ENCODE measurements around the gene C20orf141.
"Not testable (repeated sequence)": the region's sequence is repeated elsewhere in the genome, so short reads cannot be mapped to it uniquely, and the experiment has no call there.

Gene C20orf141

DNA sequence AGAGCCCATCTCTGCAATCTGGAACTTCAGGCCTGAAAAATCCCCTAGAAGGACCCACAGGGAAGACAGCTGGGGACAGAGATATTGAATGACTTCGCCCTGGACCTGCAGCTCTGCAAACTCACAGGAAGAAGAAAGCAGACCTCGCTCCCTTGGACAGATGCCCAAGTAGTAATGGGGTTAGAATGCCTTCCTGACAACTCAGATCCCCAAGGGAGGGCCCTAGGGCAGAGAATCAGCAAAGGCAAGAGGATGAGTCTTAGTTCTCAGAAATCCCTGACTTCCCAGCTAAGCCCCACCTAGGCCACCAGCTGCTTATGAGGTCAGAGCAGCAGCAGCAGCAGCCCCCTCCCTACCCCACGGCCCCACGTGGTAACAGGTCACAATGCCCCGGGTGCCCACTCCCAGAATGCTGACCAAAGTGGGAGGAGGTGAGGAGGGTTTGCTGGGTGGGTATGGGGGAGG, at the start of gene C20orf141:
Gene C20orf141 (plus strand): TSS at position 401 of the 465 bp plus-strand sequence. CDS start 198 bp downstream, outside the sequence.
- DNase-seq (ENCODE audit: low read depth in 2 of 3, low spot score in 1 of 3) = no peak

DNA sequence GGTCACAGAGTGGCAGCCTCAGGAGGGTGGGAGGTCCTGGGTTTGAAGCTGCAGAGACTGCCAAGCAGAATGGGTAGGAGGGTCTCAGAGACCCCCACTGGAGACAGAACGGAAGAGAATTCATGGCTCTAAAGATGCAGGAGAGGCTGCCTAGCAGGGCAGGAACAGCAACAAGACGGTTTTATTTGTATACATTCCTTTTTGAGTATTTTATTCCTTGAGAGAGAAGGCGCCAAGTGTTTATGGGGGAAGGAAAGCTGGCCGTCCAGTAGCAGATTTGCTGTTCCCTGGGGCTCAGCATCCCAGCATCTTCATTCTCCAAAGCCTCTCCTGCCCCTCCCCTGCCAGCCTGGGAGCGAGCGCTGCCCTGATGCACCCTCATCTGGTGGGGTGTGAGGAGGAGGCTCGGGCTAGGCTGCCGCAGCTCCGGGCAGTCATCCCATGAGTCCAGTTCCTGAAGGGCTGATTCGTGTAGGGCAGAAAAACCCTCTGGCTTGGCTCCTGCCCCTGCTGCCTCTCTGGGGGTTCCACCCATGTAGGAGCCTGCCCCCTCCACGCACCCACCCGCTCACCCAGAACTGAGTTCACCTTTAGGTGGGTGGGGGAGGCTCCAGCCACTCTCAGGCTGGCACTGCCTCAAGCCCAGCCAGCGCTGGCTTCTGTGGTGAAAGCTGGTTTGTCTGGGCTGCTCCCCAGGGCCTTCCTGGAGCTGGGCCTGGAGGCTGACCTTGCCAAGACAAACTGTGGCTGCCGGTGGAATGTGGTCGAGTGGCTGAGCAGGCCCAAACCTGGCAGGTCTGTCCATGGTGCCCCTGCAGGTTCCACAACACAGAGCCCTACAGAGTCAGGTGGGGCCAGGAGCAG, 46.8 kb upstream of the C20orf141 start:
- no peak for DNase-seq (ENCODE audit: low read depth in 2 of 3, low spot score in 1 of 3)

- DNase-seq (ENCODE audit: low read depth in 2 of 3, low spot score in 1 of 3) = no peak
Measured at GRCh38 chr20:2768632-2769015, 46.2 kb upstream of the C20orf141 start.

GRCh38 chr20:2770091-2770490, 44.7 kb upstream of the C20orf141 start:
- not testable (repeated sequence) for DNase-seq (ENCODE audit: low read depth in 2 of 3, low spot score in 1 of 3)

DNA sequence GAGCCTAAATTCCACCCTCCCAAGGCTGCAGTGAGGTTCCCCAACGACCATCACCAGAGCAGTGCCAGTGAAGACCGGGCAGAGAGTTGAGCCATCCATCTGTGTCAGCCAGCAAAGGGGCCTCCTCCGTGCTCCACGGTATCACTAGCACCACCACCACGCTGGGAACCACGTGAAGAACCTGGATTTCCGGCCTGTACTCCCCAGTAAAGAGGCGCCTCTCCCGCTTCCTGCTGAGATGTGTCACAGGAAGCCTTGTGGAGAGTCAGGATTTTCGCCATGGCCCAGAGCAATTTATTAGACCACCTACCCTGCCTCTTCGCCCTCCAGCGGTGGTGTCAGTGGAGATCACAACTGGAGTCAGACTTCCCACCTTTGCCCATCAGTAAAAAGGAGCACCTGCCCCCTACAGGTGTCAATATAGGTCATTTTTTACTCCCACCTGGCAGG, 43.1 kb upstream of the C20orf141 start:
- DNase-seq (ENCODE audit: low read depth in 2 of 3, low spot score in 1 of 3) = no peak

DNA sequence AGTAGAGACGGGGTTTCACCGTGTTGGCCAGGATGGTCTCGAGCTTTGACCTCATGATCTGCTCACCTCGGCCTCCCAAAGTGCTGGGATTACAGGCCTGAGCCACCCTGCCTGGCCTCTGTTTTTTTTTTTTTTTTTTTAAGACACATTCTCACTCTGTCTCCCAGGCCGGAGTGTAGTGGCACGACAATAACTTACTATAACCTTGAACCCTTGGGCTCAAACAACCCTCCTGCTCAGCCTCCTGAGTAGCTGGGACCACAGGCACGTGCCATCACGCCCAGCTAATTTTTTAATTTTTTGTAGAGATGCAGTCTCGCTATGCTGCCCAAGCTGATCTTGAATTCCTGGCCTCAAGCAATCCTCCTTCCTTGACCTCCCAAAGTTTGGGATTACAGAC, 41.0 kb upstream of the C20orf141 start:
- DNase-seq (ENCODE audit: low read depth in 2 of 3, low spot score in 1 of 3) = no peak

- DNase-seq (ENCODE audit: low read depth in 2 of 3, low spot score in 1 of 3) = no peak
Measured at GRCh38 chr20:2775139-2775538, 39.6 kb upstream of the C20orf141 start.

DNA sequence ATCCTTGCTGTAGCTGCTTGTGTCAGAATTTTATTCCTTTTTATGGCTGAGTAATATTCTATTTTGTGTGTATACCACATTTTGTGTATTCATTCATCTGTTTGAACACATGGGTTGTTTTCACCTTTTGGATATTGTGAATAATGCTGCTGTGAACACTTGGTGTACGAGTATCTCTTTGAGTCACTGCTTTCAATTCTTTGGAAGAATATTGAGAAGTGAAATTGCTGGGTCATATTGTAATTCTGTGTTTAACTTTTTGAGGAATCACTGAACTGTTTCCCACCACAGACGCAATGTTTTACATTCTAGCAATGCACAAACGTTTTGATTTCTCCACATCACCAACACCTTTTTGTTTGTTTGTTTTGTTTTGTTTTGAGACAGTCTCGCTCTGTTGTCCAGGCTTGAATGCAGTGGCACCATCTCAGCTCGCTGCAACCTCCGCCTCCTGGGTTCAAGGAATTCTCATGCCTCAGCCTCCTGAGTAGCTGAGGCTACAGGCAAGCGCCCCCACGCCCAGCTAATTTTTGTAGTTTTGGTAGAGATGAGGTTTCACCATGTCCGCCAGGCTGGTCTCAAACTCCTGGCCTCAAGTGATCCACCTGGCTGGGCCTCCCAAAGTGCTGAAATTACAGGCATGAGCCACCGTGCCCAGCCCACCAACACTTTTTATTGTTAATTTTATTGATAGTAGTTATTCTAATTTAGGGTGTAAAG, 36.0 kb upstream of the C20orf141 start:
- no peak for DNase-seq (ENCODE audit: low read depth in 2 of 3, low spot score in 1 of 3)

GRCh38 chr20:2780948-2781347, 33.8 kb upstream of the C20orf141 start:
- DNase-seq (ENCODE audit: low read depth in 2 of 3, low spot score in 1 of 3) = no peak

- DNase-seq (ENCODE audit: low read depth in 2 of 3, low spot score in 1 of 3) = no peak
Measured at GRCh38 chr20:2783908-2784566, 30.8 kb upstream of the C20orf141 start.

DNA sequence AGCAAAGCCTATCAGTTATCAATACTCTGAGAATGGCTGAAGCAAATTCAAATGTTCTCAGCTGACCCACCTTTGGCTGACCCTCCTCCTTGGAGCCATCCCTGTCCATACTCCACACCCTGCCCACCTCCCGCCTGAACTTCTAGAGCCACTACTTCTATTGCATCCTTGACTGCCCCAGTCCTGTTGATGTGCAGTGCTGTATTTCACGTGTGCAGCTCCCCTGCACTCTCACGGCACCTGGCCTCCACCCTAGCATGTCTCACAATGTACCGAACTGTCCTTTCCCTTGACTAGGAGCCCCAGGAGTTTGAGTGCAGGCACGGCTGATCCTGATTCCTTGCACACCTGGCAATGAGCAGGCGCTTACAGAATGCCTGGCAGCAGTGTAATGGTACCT, 21.3 kb upstream of the C20orf141 start:
- DNase-seq (ENCODE audit: low read depth in 2 of 3, low spot score in 1 of 3) = no peak

DNA sequence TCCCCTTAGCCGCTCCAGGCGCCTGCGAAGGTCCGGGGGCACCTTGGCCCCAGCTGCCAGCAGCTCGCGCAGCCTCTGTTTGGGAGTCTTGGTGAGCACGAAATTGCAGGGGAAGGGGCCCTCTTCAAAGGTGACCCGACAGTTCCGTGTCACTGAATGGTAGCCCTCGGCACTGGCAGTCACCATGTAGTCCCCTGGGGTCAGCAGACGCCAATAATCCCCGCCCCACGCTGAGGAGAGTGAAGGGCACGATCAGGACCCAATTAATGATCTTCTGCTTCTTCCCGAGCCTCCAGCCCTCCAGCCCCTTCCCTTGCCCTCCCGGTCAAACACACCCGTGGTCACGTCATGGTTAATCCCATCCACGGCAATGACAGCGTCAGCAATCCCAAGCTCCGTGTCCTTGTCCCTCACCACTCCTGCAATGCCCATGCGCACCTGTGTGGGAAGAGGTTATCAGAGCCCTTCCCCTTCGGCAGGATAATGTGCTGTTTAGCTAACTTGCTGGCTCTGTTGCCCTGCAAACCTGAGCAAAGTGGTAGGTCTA, 20.5 kb upstream of the C20orf141 start:
- DNase-seq (ENCODE audit: low read depth in 2 of 3, low spot score in 1 of 3) = no peak

DNA sequence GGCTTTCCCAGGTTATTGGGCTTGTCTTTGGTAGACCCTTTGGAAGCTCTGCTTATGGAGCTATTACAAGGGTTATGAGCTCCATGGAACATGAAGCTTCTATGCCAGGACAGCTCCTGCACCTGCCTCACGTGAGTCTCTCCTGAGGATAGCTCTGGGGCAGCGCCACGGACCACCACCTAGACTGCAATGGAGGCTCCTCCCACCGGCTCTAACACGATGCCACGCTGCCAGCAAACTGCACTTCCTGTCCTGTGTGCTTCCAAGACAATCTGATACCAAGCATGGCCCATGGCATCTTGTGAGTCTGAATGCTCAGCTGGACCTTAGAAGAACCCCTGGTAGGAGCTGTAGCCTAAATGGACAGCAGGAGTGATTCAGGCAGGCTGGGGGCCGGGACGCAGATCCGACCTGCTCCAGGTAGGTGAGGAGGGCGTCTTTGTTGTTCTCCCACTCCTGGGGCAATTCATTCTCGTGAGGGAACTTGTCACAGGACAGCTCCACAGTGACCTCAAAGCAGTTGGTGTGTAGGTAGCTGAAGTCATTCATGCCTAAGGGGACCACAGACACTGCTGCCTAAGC, 19.8 kb upstream of the C20orf141 start:
- no peak for DNase-seq (ENCODE audit: low read depth in 2 of 3, low spot score in 1 of 3)

DNA sequence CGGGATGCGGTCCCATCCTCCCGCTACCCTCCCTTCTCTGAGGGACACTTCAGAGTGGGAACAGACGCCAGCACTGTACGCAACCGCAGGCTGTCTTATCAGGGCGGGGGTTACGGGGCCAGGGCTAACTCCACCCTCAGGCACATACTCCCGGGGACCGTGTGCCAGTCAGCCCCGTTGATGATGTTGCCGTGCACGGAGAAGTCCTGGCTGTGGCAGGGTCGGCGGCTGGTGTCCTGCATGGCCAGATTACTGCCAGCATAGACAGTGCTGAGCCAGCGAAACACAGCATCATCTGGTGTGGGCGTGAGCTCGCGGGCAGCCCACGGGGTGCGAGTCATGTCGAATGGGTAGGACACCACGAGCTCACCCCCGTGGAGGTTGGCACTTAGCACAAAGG, 19.3 kb upstream of the C20orf141 start:
- no peak for DNase-seq (ENCODE audit: low read depth in 2 of 3, low spot score in 1 of 3)

DNA sequence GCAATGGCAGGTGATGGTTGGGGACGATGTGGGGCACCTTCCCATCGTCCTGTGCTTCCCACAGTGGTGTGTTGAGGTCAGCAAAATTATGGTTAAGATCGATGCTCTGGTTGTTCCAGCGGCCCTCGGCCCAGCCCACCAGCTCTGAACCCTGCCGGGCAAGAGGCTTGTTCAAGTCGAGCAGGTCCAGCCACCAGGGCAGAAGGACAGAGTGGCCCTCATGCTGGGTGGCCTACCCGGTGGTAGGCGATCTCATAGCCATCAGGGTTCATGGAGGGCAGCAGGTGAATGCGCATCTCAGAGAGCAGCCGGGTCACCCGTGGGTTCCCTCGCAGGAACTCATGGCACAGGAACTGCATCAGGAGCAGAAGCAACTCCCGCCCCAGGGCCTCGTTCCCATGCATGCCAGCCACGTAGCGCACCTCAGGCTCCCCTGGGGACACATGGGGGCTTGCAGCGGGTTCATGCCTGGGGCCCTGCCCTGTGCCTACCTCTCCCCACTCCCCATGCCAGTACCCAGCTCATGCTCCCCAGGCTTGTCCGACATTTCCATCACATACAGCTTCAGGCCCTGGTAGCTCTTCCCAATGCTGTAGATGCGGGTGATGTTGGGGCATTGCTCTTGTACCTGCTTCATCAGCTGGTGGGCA, 18.7 kb upstream of the C20orf141 start:
- DNase-seq (ENCODE audit: low read depth in 2 of 3, low spot score in 1 of 3) = no peak

DNA sequence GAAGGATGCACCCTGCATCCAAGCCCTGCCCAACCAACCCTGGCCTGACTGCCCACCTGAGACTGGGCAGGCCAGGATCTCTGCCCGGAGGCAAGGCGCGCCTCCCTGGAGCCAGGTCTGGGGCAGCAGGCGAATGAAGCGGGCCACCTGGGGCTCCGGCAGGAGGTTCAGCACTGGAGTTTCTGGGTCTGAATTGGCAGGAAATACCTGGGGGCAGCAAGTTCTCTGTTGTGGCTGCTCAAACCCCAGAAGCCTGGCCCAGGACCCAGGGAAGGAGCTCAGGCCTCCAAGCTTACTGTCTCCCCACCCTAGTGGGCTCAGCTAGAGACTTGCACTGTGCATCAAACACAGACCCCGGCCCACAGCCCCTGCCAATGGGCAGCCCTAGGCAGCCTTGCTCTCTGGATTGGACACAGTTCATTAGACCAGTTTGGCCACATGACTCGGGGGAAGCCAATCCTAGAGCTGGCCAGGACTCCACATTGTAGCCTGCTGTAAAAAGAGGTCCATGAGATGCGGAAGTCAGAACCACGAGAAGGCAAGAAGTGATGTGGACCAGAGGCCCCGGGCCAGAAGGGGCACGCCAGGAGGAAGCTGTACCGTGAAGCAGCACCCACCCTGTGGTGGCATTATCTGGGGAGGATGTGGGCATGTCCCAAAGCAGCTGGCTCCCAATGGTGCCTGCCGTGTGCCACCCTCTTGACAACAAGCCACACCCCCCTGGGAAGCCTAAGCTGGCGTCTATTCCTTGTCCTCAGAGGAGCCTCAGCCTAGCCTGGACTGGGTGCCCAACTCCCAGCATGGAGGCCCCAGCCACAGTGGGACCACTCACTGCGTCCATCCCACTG, 17.4 kb upstream of the C20orf141 start:
- DNase-seq (ENCODE audit: low read depth in 2 of 3, low spot score in 1 of 3) = no peak

GRCh38 chr20:2798095-2798805, 16.5 kb upstream of the C20orf141 start:
- no peak for DNase-seq (ENCODE audit: low read depth in 2 of 3, low spot score in 1 of 3)

GRCh38 chr20:2798814-2799213, 16.0 kb upstream of the C20orf141 start:
- DNase-seq (ENCODE audit: low read depth in 2 of 3, low spot score in 1 of 3) = no peak

- DNase-seq (ENCODE audit: low read depth in 2 of 3, low spot score in 1 of 3) = no peak
Measured at GRCh38 chr20:2799271-2799670, 15.5 kb upstream of the C20orf141 start.
